Vagina (tissue), 2 donors: ENCODE measurements around the gene IL13RA1. TPM values are rescaled to one million over a fixed set of nuclear protein-coding genes. Genes with fewer than 3 reads are reported as not detected.
"Not testable (repeated sequence)": the region's sequence is repeated elsewhere in the genome, so short reads cannot be mapped to it uniquely, and the experiment has no call there.

Experiments
- DNase-seq, 2 donors: peaks; one replicate each; pipeline ENCODE4 v3.0.0-alpha.2; 2017; ENCODE audit errors: extremely low spot score in 2 of 2
- H3K27ac ChIP-seq: fragments of 200-600 bp; sonication (generic); one replicate; pipeline ENCODE4 v1.5.1; 2019
- H3K27me3 ChIP-seq: fragments of 200-600 bp; sonication (generic); one replicate; pipeline ENCODE4 v1.5.1; 2019
- H3K36me3 ChIP-seq, 2 donors: fragments of 200-600 bp; sonication (generic); one replicate each; pipeline ENCODE4 v1.5.1; 2017 to 2019
- H3K4me1 ChIP-seq: fragments of 200-600 bp; sonication (generic); one replicate; pipeline ENCODE4 v1.5.1; 2019
- H3K4me3 ChIP-seq, 2 donors: fragments of 200-600 bp; sonication (generic); 1 replicate in 1 of 2; 2 replicates in 1 of 2; pipeline ENCODE4 v1.5.1; 2016 to 2019
- H3K9me3 ChIP-seq: fragments of 200-600 bp; sonication (generic); one replicate; pipeline ENCODE4 v1.5.1; 2019
- POLR2A ChIP-seq, 2 donors: fragments of 450-650 bp; IDR thresholded peaks; one replicate each; pipeline ENCODE4 v1.6.1; 2017; ENCODE audit warnings: antibody characterized with exemption in 2 of 2, mild to moderate bottlenecking in 2 of 2, moderate library complexity in 2 of 2
- POLR2AphosphoS5 ChIP-seq, 2 donors: sonication (generic); formaldehyde crosslinking; IDR thresholded peaks; one replicate each; pipeline ENCODE4 v1.9.0; 2017; ENCODE audit warnings: antibody characterized with exemption in 2 of 2, mild to moderate bottlenecking in 2 of 2, low read depth in 1 of 2; ENCODE audit not compliant: insufficient read depth in 1 of 2
- intact Hi-C: fragments of 100-400 bp; cut with DNase I; formaldehyde crosslinking; loops from one replicate; pipeline ENCODE4 v1.15.1; 2023
- total RNA-seq: library from RNA; depleted of rRNA; stranded (reverse); fragments of >200 nt; gene quantifications from one replicate; pipeline ENCODE4 v1.2.3, GENCODE V29; 2016
- TF ChIP-seq, protein P1 (sequence below), 3 experiments: fragments of 450-650 bp in 2 of 3; fragments of 200-600 bp in 1 of 3; sonication (generic) in 1 of 3; IDR thresholded peaks; one replicate each; pipeline ENCODE4 v1.5.1; 2017 to 2019; ENCODE audit warnings: antibody characterized with exemption in 3 of 3, mild to moderate bottlenecking in 2 of 3, moderate library complexity in 2 of 3

IL13RA1 gene
- total RNA-seq, 1 donor from 2014 or later = 25.8 TPM

DNA sequence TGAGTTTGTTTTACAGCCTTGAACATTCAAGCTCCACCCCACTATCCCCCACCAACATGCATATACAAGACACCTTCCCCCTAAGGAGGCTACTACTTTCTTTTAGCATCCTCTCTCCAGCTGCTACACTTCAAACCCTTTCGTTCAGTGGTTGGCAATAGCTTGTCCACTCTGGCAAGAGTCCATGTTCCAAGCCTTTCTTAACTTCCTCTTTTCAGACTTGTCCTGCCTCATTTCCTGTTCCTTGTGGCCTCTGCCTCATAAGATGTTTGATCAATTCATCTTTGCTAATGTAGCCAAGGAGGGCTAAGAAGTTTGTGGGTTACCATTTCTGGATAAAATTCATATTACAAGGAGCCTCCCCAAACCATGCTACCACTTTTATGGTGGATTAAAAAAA is 75.5 kb downstream of the IL13RA1 start:
- Histone ChIP-seq H3K27ac (no peak overlapping the region), H3K36me3 (no peaks in the 10 kb centered on the region), H3K4me1 (no peaks in the 10 kb centered on the region), H3K4me3 (no peak overlapping the region), H3K9me3 (no peaks in the 10 kb centered on the region), H3K27me3 (no peaks in the 10 kb centered on the region)
- intact Hi-C loops = no loop called here
- TF ChIP-seq POLR2AphosphoS5 (IDR thresholded peaks at IDR 0.05; ENCODE audit: insufficient read depth in 1 of 2, low read depth in 1 of 2) (no peak), POLR2A (IDR thresholded peaks at IDR 0.05) (no peak)
- TF ChIP-seq, protein P1, sequence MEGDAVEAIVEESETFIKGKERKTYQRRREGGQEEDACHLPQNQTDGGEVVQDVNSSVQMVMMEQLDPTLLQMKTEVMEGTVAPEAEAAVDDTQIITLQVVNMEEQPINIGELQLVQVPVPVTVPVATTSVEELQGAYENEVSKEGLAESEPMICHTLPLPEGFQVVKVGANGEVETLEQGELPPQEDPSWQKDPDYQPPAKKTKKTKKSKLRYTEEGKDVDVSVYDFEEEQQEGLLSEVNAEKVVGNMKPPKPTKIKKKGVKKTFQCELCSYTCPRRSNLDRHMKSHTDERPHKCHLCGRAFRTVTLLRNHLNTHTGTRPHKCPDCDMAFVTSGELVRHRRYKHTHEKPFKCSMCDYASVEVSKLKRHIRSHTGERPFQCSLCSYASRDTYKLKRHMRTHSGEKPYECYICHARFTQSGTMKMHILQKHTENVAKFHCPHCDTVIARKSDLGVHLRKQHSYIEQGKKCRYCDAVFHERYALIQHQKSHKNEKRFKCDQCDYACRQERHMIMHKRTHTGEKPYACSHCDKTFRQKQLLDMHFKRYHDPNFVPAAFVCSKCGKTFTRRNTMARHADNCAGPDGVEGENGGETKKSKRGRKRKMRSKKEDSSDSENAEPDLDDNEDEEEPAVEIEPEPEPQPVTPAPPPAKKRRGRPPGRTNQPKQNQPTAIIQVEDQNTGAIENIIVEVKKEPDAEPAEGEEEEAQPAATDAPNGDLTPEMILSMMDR (IDR thresholded peaks at IDR 0.05) = no peak
- DNase-seq = no peak

DNA sequence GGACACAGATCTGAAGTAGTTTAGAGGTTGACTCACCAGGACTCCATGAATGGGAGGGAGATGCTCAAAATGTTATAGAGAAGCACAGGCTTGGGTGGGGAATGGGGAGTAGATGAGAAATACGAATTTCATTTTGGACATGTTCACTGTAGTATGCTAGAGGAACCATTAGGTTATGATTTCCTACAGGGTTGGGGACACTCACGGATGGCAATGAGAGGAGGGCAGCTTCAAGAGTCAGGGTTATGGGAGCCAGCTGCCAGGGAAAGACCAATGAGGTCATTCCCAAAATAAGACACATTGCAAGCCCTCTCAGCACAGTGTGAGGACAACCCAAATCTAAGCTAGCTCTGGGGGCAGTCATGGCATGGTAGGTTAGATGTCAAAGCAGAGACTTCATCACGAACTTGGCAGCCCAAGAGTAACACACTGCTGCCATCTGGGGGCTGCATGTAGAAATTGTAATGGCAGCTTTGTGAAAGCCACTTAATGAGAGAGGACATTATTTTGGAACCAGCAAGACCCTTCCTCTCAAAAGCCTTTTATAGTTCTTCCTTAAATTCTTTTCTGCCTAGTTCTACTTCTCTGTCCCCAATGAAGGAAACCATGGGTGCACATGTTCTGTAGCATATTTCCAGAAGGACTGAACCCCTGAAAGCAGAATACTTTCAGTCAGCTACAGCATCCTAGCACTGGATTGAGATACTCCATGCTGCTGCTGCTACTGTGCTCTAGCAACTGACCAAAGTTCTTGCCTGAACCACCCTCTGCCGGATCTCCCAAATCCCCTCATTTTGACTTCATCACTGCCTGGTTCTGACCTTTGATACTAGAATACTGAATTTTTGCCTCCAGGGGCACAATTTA is 80.0 kb downstream of the IL13RA1 start:
- Histone ChIP-seq H3K27ac (no peak overlapping the region), H3K4me1 (no peaks in the 10 kb centered on the region), H3K36me3 (no peaks in the 10 kb centered on the region), H3K4me3 (no peak overlapping the region), H3K27me3 (no peaks in the 10 kb centered on the region), H3K9me3 (no peaks in the 10 kb centered on the region)
- intact Hi-C loops = no loop called here
- no peak for DNase-seq
- TF ChIP-seq POLR2AphosphoS5 (IDR thresholded peaks at IDR 0.05; ENCODE audit: insufficient read depth in 1 of 2, low read depth in 1 of 2) = no peak
- TF ChIP-seq, protein P1 (IDR thresholded peaks at IDR 0.05) = peak; percentile 44 to 55 (median 53)

DNA sequence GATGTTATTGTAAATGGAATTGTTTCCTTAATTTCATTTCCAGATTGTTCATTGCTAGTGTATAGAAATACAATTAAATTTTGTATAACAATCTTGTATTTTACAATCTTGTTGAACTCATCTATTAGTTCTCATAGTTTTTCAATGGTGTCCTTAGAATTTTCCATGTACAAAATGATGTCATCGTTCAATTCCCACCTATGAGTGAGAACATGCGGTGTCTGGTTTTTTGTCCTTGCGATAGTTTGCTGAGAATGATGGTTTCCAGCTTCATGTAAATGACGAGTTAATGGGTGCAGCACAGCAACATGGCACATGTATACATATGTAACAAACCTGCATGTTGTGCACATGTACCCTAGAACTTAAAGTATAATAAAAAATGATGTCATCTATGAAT is 89.9 kb downstream of the IL13RA1 start:
- H3K36me3 ChIP-seq, H3K27ac ChIP-seq, H3K4me3 ChIP-seq, H3K27me3 ChIP-seq, H3K4me1 ChIP-seq, intact Hi-C loops, H3K9me3 ChIP-seq, DNase-seq: not testable (repeated sequence)

DNA sequence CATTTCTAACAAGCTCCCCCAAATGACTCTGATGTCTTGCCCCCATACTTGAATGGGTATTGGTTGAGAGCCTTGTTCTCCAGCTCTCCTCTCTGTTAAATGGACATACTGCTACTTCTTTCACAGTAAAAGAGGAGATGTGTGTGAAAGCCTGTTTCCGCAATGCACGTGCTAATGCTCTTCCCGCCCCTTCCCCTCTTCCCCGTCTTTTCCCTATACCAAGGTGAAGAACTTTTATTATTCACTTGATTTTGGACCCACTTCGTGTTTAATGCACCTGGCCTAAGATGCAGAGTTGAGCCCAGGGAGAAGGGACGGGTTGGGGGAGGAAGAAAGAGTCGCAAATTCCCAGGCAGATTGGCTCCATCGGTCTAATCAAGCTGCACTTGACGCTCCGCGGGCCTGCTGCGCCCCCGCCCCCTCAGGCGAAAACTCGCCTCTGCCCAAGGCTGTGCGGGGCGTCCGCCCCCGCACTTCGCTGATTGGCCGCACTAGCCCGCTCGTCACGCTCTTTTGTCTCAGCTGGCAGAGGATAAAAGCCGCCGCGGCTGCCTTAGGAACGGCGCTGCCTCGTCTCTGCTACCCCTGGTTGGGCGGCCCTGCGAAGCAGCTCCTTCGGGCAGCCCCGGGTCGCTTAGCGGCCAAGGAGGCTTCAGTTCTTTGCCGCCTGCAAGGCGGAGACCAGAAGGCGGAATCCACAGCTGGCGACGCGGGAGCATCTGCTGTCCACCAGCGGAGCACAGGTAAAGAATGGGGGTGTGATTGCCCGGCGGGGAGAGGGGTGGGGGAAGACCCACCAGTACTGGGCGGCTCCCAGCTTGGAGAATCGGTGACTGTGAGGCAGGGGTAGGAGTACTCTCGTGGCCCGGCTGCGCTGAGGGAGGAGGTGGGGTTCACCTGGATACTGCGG is 96.1 kb downstream of the IL13RA1 start, which contains the start of gene ZCCHC12:
TSS of gene ZCCHC12 (plus strand) at position 562 of the 910 bp plus-strand sequence. CDS start 1,421 bp downstream, outside the sequence.
- Histone ChIP-seq H3K27me3 (no peaks in the 10 kb centered on the region), H3K36me3 (no peaks in the 10 kb centered on the region), H3K4me1 (peaks cover 11% of the 10 kb centered on the region), H3K4me3 (peak within 1 kb of the TSS; percentile 34 to 42), H3K9me3 (no peaks in the 10 kb centered on the region), H3K27ac (no peak within 1 kb of the TSS)
- DNase-seq = no peak
- intact Hi-C loops = no loop called here
- TF ChIP-seq POLR2A (IDR thresholded peaks at IDR 0.05) = no peak
- no peak for TF ChIP-seq POLR2AphosphoS5 (IDR thresholded peaks at IDR 0.05; ENCODE audit: insufficient read depth in 1 of 2, low read depth in 1 of 2)
- TF ChIP-seq, protein P1 (IDR thresholded peaks at IDR 0.05) = no peak

DNA sequence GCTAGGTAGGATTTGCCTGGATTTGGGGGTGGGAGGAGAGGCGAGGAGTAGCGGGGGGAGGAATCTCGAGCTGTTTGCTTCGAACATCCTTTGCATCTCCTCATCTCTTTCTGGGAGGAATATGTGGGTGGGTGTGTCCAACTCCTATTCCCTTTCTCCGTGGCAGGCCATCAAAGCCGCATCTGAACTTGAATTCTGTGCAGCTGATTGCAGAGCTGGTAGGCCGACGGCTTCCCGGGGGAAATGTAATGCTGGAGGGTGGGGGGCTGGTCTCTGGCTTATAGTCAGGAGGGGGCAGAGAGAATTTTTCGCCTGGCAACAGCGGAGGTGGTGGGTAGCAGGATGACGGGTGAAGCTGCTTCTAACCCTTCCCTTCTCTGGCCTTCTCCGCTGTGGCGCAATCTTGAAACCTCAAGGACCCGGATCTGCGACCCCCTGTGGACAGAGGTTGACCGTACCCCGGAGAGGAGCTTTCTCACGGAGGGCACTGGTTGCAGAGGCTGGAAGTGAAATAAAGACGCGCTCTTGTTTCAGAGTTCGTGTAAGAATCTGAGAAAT is 96.8 kb downstream of the IL13RA1 start:
- intact Hi-C loops = no loop called here
- Histone ChIP-seq H3K4me3 (peak overlapping the region; percentile 34 to 42), H3K27ac (no peak overlapping the region), H3K4me1 (peaks cover 11% of the 10 kb centered on the region), H3K27me3 (no peaks in the 10 kb centered on the region), H3K36me3 (no peaks in the 10 kb centered on the region), H3K9me3 (no peaks in the 10 kb centered on the region)
- DNase-seq = no peak
- no peak for TF ChIP-seq POLR2A (IDR thresholded peaks at IDR 0.05)
- TF ChIP-seq, protein P1 (IDR thresholded peaks at IDR 0.05) = no peak
